HG03025 (cell line): ENCODE measurements around the gene ZNF343.
"Not testable (repeated sequence)": the region's sequence is repeated elsewhere in the genome, so short reads cannot be mapped to it uniquely, and the experiment has no call there.

Experiments
- ATAC-seq: cut with Tn5 transposase; IDR thresholded peaks from one replicate; pipeline ENCODE4 v1.9.1; 2021; ENCODE audit warnings: mild to moderate bottlenecking, moderate library complexity; ENCODE audit not compliant: unreplicated experiment, low FRiP score

Gene ZNF343

GRCh38 chr20:2508631-2509467 lies at the start of gene ZNF343:
ZNF343 (minus strand) TSS chr20:2508915; CDS start chr20:2493895, 15,020 bp downstream.
- ATAC-seq, result peak; percentile 82

- ATAC-seq, result no peak
Measured at GRCh38 chr20:2557873-2558580, 49.3 kb upstream of the ZNF343 start.

GRCh38 chr20:2545594-2545993 lies 36.9 kb upstream of the ZNF343 start:
- ATAC-seq, result no peak

GRCh38 chr20:2544211-2544610 lies 35.5 kb upstream of the ZNF343 start:
- ATAC-seq, result no peak

- ATAC-seq, result no peak
Measured at GRCh38 chr20:2542361-2542760, 33.6 kb upstream of the ZNF343 start.

GRCh38 chr20:2541940-2542339 lies 33.2 kb upstream of the ZNF343 start:
- no peak for ATAC-seq

- no peak for ATAC-seq
Measured at GRCh38 chr20:2538931-2539720, 30.4 kb upstream of the ZNF343 start.

- no peak for ATAC-seq
Measured at GRCh38 chr20:2538356-2538755, 29.6 kb upstream of the ZNF343 start.

- no peak for ATAC-seq
Measured at GRCh38 chr20:2537101-2537500, 28.4 kb upstream of the ZNF343 start.

GRCh38 chr20:2536560-2536986 lies 27.9 kb upstream of the ZNF343 start, which contains the start of gene TMC2:
TMC2 (plus strand) TSS chr20:2536573; CDS start chr20:2536622, 49 bp downstream.
- ATAC-seq, result no peak

GRCh38 chr20:2535711-2536559 lies 27.2 kb upstream of the ZNF343 start:
- no peak for ATAC-seq

GRCh38 chr20:2533118-2533517 lies 24.4 kb upstream of the ZNF343 start:
- no peak for ATAC-seq

- ATAC-seq, result no peak
Measured at GRCh38 chr20:2528671-2529271, 20.1 kb upstream of the ZNF343 start.

GRCh38 chr20:2527762-2528161 lies 19.0 kb upstream of the ZNF343 start:
- ATAC-seq, result no peak

GRCh38 chr20:2526218-2526583 lies 17.5 kb upstream of the ZNF343 start:
- not testable (repeated sequence) for ATAC-seq

- ATAC-seq, result no peak
Measured at GRCh38 chr20:2524709-2525506, 16.2 kb upstream of the ZNF343 start.

- no peak for ATAC-seq
Measured at GRCh38 chr20:2523919-2524708, 15.4 kb upstream of the ZNF343 start.

GRCh38 chr20:2522826-2523429 lies 14.2 kb upstream of the ZNF343 start:
- not testable (repeated sequence) for ATAC-seq
